Mesenchymal stem cell (in vitro differentiated cells and primary cell): Measurements from ENCODE around the gene USP12.

Experiments
- DNase-seq: peaks from one replicate; pipeline ENCODE4 v3.0.0-alpha.2; 2013
- H2AFZ ChIP-seq: one replicate; pipeline ENCODE4 v1.6.1; 2013; ENCODE audit warnings: low read depth, mild to moderate bottlenecking, control low read depth, inconsistent platforms, low read length, moderate library complexity
- H2AK5ac ChIP-seq: 2 replicates; pipeline ENCODE4 v1.6.1; 2013; ENCODE audit warnings: low read length, moderate library complexity, mild to moderate bottlenecking, inconsistent platforms; ENCODE audit not compliant: severe bottlenecking
- H2BK120ac ChIP-seq: one replicate; pipeline ENCODE4 v1.6.1; 2013; ENCODE audit warnings: low read depth, mild to moderate bottlenecking, inconsistent platforms, low read length, moderate library complexity
- H2BK12ac ChIP-seq, 2 experiments: one replicate each; pipeline ENCODE4 v1.6.1; 2013; ENCODE audit warnings: inconsistent platforms in 2 of 2, low read length in 2 of 2, mild to moderate bottlenecking in 2 of 2, moderate library complexity in 2 of 2, control low read depth in 1 of 2
- H2BK15ac ChIP-seq: one replicate; pipeline ENCODE4 v1.6.1; 2013; ENCODE audit warnings: mild to moderate bottlenecking, low read depth, inconsistent platforms; ENCODE audit not compliant: poor library complexity, severe bottlenecking
- H2BK5ac ChIP-seq: 2 replicates; pipeline ENCODE4 v1.6.1; 2013; ENCODE audit warnings: low read depth, mild to moderate bottlenecking, low read length, control low read depth, inconsistent platforms; ENCODE audit not compliant: poor library complexity, severe bottlenecking
- H3K14ac ChIP-seq, 2 experiments: one replicate each; pipeline ENCODE4 v1.6.1; 2013; ENCODE audit warnings: inconsistent platforms in 2 of 2, low read length in 2 of 2, control low read depth in 1 of 2, mild to moderate bottlenecking in 1 of 2, moderate library complexity in 1 of 2
- H3K18ac ChIP-seq, 2 experiments: one replicate each; pipeline ENCODE4 v1.6.1; 2013; ENCODE audit warnings: inconsistent platforms in 2 of 2, low read length in 2 of 2, control low read depth in 1 of 2, low read depth in 1 of 2, mild to moderate bottlenecking in 1 of 2
- H3K23ac ChIP-seq, 2 experiments: one replicate each; pipeline ENCODE4 v1.6.1; 2013; ENCODE audit warnings: inconsistent platforms in 2 of 2, low read length in 2 of 2, mild to moderate bottlenecking in 2 of 2, moderate library complexity in 2 of 2, control low read depth in 1 of 2
- H3K27ac ChIP-seq: 2 replicates; pipeline ENCODE4 v1.5.1; 2013; ENCODE audit warnings: mild to moderate bottlenecking, moderate library complexity, low read length, control low read depth, inconsistent platforms; ENCODE audit not compliant: poor library complexity, severe bottlenecking
- H3K27me3 ChIP-seq, 2 experiments: 2 replicates each; pipeline versions ENCODE4 v1.6.1 to v1.7.0; 2013; ENCODE audit warnings: low read length in 2 of 2, mild to moderate bottlenecking in 2 of 2, moderate library complexity in 2 of 2, control low read depth in 1 of 2, inconsistent platforms in 1 of 2; ENCODE audit not compliant: control insufficient read depth in 1 of 2, insufficient read depth in 1 of 2
- H3K36me3 ChIP-seq, 2 experiments: 2 replicates each; pipeline versions ENCODE4 v1.6.1 to v1.7.0; 2013; ENCODE audit warnings: low read length in 2 of 2, control low read depth in 1 of 2, inconsistent platforms in 1 of 2, low read depth in 1 of 2, mild to moderate bottlenecking in 1 of 2; ENCODE audit not compliant: insufficient read depth in 2 of 2, control insufficient read depth in 1 of 2
- H3K4ac ChIP-seq, 2 experiments: one replicate each; pipeline ENCODE4 v1.6.1; 2013; ENCODE audit warnings: inconsistent platforms in 2 of 2, low read length in 2 of 2, mild to moderate bottlenecking in 2 of 2, moderate library complexity in 2 of 2, control low read depth in 1 of 2, low read depth in 1 of 2
- H3K4me1 ChIP-seq: 2 replicates; pipeline ENCODE4 v1.6.1; 2013; ENCODE audit warnings: low read depth, low read length, control low read depth; ENCODE audit not compliant: control insufficient read depth, insufficient read depth
- H3K4me2 ChIP-seq: 2 replicates; pipeline ENCODE4 v1.6.1; 2013; ENCODE audit warnings: low read length, mild to moderate bottlenecking, inconsistent platforms; ENCODE audit not compliant: poor library complexity, severe bottlenecking
- H3K4me3 ChIP-seq, 2 experiments: 2 replicates each; pipeline versions ENCODE4 v1.5.1 to v1.7.0; 2013; ENCODE audit warnings: low read length in 2 of 2, mild to moderate bottlenecking in 2 of 2, control low read depth in 1 of 2, low read depth in 1 of 2; ENCODE audit not compliant: insufficient read depth in 1 of 2
- H3K79me1 ChIP-seq: replicated peaks from 2 replicates; pipeline ENCODE4 v1.6.1; 2013; ENCODE audit warnings: mild to moderate bottlenecking, control low read depth, low read length, inconsistent platforms; ENCODE audit not compliant: poor library complexity, severe bottlenecking
- H3K9ac ChIP-seq: 2 replicates; pipeline ENCODE4 v1.7.0; 2013; ENCODE audit warnings: mild to moderate bottlenecking, low read length, moderate library complexity
- H3K9me3 ChIP-seq: 2 replicates; pipeline ENCODE4 v1.7.0; 2013; ENCODE audit warnings: mild to moderate bottlenecking, low read length; ENCODE audit not compliant: control insufficient read depth
- H4K8ac ChIP-seq: one replicate; pipeline ENCODE4 v1.6.1; 2013; ENCODE audit warnings: inconsistent platforms, mild to moderate bottlenecking, low read length, moderate library complexity
- H4K91ac ChIP-seq: one replicate; pipeline ENCODE4 v1.6.1; 2013; ENCODE audit warnings: mild to moderate bottlenecking, low read length, inconsistent platforms
- WGBS: methylation state at CpG from one replicate; pipeline ENCODE4 v1.1.7; 2013; ENCODE audit warnings: mixed read lengths; 5-methylcytosine and 5-hydroxymethylcytosine counted together

The USP12 gene

DNA sequence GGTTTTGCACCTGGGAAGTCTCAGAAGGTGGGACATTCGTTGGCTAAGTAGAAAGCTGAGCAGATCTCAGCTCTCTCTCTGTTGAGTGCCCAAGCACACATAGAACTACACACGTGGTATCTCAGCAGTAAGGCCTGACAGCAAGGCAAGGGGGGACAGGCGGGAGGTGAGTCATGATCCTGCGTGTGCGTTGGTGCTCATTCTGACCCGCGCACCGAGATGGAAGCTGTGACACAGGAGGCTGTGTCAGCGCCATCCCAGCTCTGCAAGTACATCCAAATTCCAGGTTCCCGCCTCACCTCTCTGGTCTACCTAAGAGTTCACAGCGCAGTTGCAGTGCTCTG is 135.7 kb downstream of the USP12 start:
- H2BK12ac ChIP-seq, result peak overlapping the region; percentile 2 to 46
- no peak overlapping the region for H3K4ac ChIP-seq
- peak overlapping the region; percentile 9 for H3K27ac ChIP-seq
- no peak overlapping the region for H3K4me3 ChIP-seq
- peak overlapping the region; percentile 36 for H3K4me2 ChIP-seq
- no peaks in the 10 kb centered on the region for H3K9me3 ChIP-seq
- no peak overlapping the region for H2AK5ac ChIP-seq
- peak; percentile 88 for DNase-seq
- no peaks in the 10 kb centered on the region for H3K79me1 ChIP-seq
- no peaks in the 10 kb centered on the region for H3K27me3 ChIP-seq
- H4K91ac ChIP-seq, result no peak overlapping the region
- WGBS, result 29% methylated on average over 11 of the region's 11 CpGs
- H3K9ac ChIP-seq, result no peak overlapping the region
- no peak overlapping the region for H2BK5ac ChIP-seq
- peak overlapping the region; percentile 46 for H4K8ac ChIP-seq
- no peak overlapping the region for H2BK15ac ChIP-seq
- peaks cover 30% of the 10 kb centered on the region for H3K4me1 ChIP-seq
- no peak overlapping the region for H3K23ac ChIP-seq
- H3K18ac ChIP-seq, result peak overlapping the region; percentile 63 to 77
- no peak overlapping the region for H2BK120ac ChIP-seq
- no peaks in the 10 kb centered on the region for H3K36me3 ChIP-seq
- H3K14ac ChIP-seq, result no peak overlapping the region
- H2AFZ ChIP-seq, result no peak overlapping the region

DNA sequence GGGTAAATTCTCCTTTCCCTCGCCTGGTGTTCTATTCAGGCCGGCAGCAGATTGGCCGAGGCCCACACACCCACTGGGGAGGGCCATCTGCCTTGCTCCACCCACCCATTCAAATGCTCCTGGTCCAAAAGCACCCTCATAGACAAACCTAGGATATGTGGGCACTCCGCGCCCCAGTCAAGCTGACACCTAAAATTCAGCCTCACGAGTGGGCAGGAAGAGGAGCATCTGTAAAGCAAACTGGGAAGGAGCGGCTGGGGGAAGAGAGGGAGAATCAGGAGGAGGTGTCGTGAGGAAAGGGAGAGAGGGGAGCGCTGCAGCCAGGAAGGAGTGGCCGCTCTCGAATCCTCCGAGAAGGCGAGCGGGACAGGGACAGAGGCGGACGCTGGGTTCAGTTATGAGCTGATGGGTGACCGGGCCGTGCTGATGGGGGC is 136.9 kb downstream of the USP12 start:
- peak overlapping the region in 1 of 2 experiments; percentile 14 for H3K23ac ChIP-seq
- no peak overlapping the region for H3K4me2 ChIP-seq
- H2AFZ ChIP-seq, result peak overlapping the region; percentile 10
- H3K27ac ChIP-seq, result no peak overlapping the region
- peak overlapping the region; percentile 28 to 67 for H3K18ac ChIP-seq
- peak; percentile 41 for DNase-seq
- no peaks in the 10 kb centered on the region for H3K27me3 ChIP-seq
- H2BK120ac ChIP-seq, result peak overlapping the region; percentile 66
- no peak overlapping the region for H2BK5ac ChIP-seq
- H3K79me1 ChIP-seq, result no peaks in the 10 kb centered on the region
- WGBS, result 15% methylated on average over 17 of the region's 18 CpGs
- H2AK5ac ChIP-seq, result no peak overlapping the region
- H3K36me3 ChIP-seq, result no peaks in the 10 kb centered on the region
- H2BK15ac ChIP-seq, result peak overlapping the region; percentile 29
- H4K8ac ChIP-seq, result peak overlapping the region; percentile 62
- H3K4ac ChIP-seq, result no peak overlapping the region
- peak overlapping the region in 1 of 2 experiments; percentile 53 for H3K4me3 ChIP-seq
- peak overlapping the region in 1 of 2 experiments; percentile 38 for H3K14ac ChIP-seq
- peak overlapping the region; percentile 15 to 67 for H2BK12ac ChIP-seq
- no peak overlapping the region for H3K9ac ChIP-seq
- peaks cover 21% of the 10 kb centered on the region for H3K4me1 ChIP-seq
- no peaks in the 10 kb centered on the region for H3K9me3 ChIP-seq
- peak overlapping the region; percentile 43 for H4K91ac ChIP-seq

DNA sequence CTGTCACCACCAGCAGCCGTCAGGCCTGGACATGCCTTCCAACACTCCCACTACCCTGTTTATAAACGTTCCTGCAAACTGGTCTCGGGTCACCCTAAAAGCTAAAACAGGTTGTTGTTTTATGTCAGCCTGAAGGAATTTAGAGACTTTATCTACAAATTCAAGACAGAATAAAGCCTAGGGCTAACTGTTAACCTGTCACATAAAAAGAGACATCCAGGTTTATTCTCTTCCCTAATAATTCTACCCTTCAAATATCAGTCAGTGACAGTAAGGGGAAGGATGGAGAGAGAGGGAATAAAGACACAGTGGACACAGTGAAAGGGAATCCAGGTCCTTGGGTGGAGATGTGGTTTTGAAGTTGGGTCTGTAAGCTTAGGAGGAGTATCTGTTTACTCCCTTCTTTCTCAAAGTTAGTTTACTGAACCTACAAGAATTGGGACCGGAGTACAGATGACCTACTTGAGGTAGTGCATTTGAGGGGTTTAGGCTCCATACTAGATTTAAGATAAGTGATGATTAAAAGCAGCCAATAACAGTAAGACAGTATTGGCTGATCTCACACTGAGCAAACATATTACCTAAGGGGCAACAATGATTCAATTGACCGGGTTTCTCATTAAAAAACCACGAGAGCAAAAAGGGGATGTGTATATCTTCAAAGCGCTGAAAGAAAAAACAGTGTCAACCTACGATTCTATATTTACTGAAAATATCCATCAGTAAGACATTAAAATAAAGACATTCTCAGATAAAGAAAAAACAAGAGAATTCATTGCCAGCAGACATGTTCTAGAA is 142.7 kb downstream of the USP12 start:
- WGBS, result 93% methylated on average over 3 of the region's 8 CpGs
- H2BK5ac ChIP-seq, result no peak overlapping the region

DNA sequence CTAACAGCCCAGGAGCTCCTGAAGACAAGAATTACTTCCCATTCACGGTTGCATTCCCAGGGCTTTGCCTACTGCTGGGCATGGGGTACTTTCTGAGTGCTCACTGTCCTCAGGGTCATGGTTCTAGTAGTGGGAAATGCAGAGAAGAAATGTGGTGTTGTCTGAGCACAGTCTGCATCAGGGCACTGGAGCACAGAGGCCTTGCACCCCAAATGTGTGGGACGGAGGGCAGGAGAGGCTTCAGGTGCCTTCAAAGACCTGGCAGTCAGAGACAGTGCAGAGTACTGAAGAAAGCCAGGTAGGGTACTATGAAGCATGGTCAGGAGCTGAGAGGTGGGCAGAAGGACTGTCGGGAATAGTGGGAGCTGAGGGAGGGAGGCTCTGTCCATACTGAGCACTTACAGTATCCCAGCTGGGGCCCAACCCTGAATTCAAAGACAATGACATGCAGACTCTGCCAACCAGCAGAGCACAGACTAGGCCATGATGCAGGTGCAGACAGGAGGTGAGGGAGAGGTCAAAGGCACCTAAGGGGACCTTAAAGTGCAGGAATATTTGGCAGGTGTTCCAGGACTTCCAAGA is 144.4 kb downstream of the USP12 start:
- WGBS, result 91% methylated on average over 2 of the region's 3 CpGs
- peak overlapping the region in 1 of 2 experiments; percentile 42 for H2BK12ac ChIP-seq
- H2BK5ac ChIP-seq, result no peak overlapping the region
- H3K4me2 ChIP-seq, result no peak overlapping the region
- H3K9me3 ChIP-seq, result no peaks in the 10 kb centered on the region
- no peak overlapping the region for H3K27ac ChIP-seq
- no peak overlapping the region for H2BK15ac ChIP-seq
- H2AFZ ChIP-seq, result no peak overlapping the region
- no peak overlapping the region for H3K23ac ChIP-seq
- H3K9ac ChIP-seq, result no peak overlapping the region
- peaks cover 3 to 15% of the 10 kb centered on the region in 2 experiments for H3K27me3 ChIP-seq
- peak overlapping the region in 1 of 2 experiments; percentile 11 for H3K18ac ChIP-seq
- H4K91ac ChIP-seq, result no peak overlapping the region
- H3K79me1 ChIP-seq, result no peaks in the 10 kb centered on the region
- no peak overlapping the region for H3K4ac ChIP-seq
- no peak overlapping the region for H2AK5ac ChIP-seq
- H3K4me1 ChIP-seq, result peaks cover 5% of the 10 kb centered on the region
- no peak overlapping the region for H4K8ac ChIP-seq
- peak overlapping the region in 1 of 2 experiments; percentile 11 for H3K14ac ChIP-seq
- no peak for DNase-seq
- H2BK120ac ChIP-seq, result no peak overlapping the region
- H3K4me3 ChIP-seq, result no peak overlapping the region
- no peaks in the 10 kb centered on the region for H3K36me3 ChIP-seq

More for the DNA sequence above, 142.7 kb downstream of the USP12 start:
- Histone ChIP-seq H3K27me3 (peaks cover 3 to 15% of the 10 kb centered on the region in 2 experiments), H3K4me2 (no peak overlapping the region), H3K9me3 (no peaks in the 10 kb centered on the region), H3K4ac (no peak overlapping the region), H3K14ac (no peak overlapping the region), H2AK5ac (no peak overlapping the region), H3K18ac (no peak overlapping the region), H3K4me1 (no peaks in the 10 kb centered on the region), H2BK120ac (no peak overlapping the region), H3K27ac (no peak overlapping the region), H3K23ac (no peak overlapping the region), H3K9ac (no peak overlapping the region), H4K91ac (no peak overlapping the region), H2BK15ac (no peak overlapping the region), H3K79me1 (no peaks in the 10 kb centered on the region), H3K36me3 (no peaks in the 10 kb centered on the region), H2AFZ (no peak overlapping the region), H3K4me3 (no peak overlapping the region), H4K8ac (no peak overlapping the region), H2BK12ac (no peak overlapping the region)
- no peak for DNase-seq
